ENCODE results near the gene KCTD1. TPM values are rescaled to one million over a fixed set of nuclear protein-coding genes. Genes with fewer than 3 reads are reported as not detected.

KCTD1 gene
- total RNA-seq, 1 donor from 2014 or later = 17.1 TPM

DNA sequence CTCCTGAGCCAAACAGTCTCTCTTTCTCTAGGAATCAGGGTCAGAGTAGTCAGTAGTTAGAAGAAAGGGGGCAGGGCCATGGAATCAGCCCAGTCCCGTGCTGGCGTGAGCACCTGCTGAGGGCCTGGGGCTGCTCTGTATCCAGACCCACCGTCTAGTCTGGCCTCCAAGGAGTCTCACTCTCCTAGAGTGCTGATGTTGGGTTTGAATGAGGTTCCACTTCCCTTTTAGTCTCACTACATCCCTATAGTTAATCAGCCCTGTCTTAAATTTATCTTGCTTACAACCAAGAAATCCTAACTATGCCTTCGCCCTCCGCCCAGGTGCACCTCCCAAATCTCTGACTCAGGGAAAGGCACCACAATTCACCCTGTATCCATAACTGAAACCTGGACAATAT is 13.4 kb upstream of the KCTD1 start:
- Histone ChIP-seq H3K27me3 (peaks cover 15% of the 10 kb centered on the region), H3K9ac (no peak overlapping the region), H3K4me1 (peaks cover 7% of the 10 kb centered on the region), H3K9me3 (ENCODE audit: low read depth) (no peaks in the 10 kb centered on the region), H3K36me3 (no peaks in the 10 kb centered on the region), H3K79me2 (ENCODE audit: low read depth) (no peaks in the 10 kb centered on the region), H3K4me2 (no peak overlapping the region), H2AFZ (replicated peaks) (no peak overlapping the region), H3K4me3 (no peak overlapping the region), H3K27ac (no peak overlapping the region), H4K20me1 (ENCODE audit: low read depth) (no peaks in the 10 kb centered on the region), H3F3A (ENCODE audit: low read depth) (peaks cover under 1% of the 10 kb centered on the region)
- H3K27ac Mint-ChIP-seq = no peak overlapping the region
- peaks cover 12% of the 10 kb centered on the region for H3K9me3 Mint-ChIP-seq
- H3K4me1 Mint-ChIP-seq = peaks cover 17% of the 10 kb centered on the region
- H3K36me3 Mint-ChIP-seq = peaks cover 23% of the 10 kb centered on the region
- peaks cover 9% of the 10 kb centered on the region for H3K27me3 Mint-ChIP-seq (ENCODE audit: insufficient read depth, low read depth)
- no peak overlapping the region for H3K4me3 Mint-ChIP-seq
- DNase-seq (ENCODE audit: low spot score) = no peak
- TF ChIP-seq, protein P1, sequence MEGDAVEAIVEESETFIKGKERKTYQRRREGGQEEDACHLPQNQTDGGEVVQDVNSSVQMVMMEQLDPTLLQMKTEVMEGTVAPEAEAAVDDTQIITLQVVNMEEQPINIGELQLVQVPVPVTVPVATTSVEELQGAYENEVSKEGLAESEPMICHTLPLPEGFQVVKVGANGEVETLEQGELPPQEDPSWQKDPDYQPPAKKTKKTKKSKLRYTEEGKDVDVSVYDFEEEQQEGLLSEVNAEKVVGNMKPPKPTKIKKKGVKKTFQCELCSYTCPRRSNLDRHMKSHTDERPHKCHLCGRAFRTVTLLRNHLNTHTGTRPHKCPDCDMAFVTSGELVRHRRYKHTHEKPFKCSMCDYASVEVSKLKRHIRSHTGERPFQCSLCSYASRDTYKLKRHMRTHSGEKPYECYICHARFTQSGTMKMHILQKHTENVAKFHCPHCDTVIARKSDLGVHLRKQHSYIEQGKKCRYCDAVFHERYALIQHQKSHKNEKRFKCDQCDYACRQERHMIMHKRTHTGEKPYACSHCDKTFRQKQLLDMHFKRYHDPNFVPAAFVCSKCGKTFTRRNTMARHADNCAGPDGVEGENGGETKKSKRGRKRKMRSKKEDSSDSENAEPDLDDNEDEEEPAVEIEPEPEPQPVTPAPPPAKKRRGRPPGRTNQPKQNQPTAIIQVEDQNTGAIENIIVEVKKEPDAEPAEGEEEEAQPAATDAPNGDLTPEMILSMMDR (IDR thresholded peaks at IDR 0.05) = no peak
- TF ChIP-seq EZH2 (IDR thresholded peaks at IDR 0.05) = no peak
- no peak for TF ChIP-seq EZH2phosphoT487 (IDR thresholded peaks at IDR 0.05)

DNA sequence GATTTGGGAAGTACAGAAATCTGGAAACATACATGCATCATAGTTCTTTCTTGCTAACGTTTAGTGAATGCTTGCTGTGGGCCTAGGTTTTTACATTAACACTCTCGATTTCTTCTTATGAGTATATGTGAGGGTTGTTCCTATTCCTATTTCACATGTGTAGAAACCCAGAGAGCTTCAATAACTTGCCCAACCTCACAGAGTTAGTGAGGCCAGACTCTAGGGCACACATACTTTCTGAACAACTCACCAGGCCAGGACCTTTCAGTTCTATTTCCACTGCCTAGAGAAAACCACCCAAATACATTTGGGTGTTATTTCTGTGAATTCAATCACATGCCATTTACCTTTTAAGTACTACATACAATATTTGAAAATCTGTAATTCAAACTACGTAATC is 8.2 kb upstream of the KCTD1 start:
- Histone ChIP-seq H2AFZ (replicated peaks) (no peak overlapping the region), H3K27me3 (peaks cover 39% of the 10 kb centered on the region), H4K20me1 (ENCODE audit: low read depth) (peaks cover 9% of the 10 kb centered on the region), H3K9me3 (ENCODE audit: low read depth) (no peaks in the 10 kb centered on the region), H3K4me2 (no peak overlapping the region), H3K79me2 (ENCODE audit: low read depth) (no peaks in the 10 kb centered on the region), H3K27ac (no peak overlapping the region), H3K4me1 (peaks cover 4% of the 10 kb centered on the region), H3F3A (ENCODE audit: low read depth) (peaks cover 6% of the 10 kb centered on the region), H3K4me3 (no peak overlapping the region), H3K36me3 (no peaks in the 10 kb centered on the region), H3K9ac (no peak overlapping the region)
- Mint-ChIP-seq H3K4me3 (no peak overlapping the region), H3K36me3 (no peaks in the 10 kb centered on the region), H3K27me3 (ENCODE audit: insufficient read depth, low read depth) (peaks cover 15% of the 10 kb centered on the region), H3K27ac (no peak overlapping the region), H3K4me1 (peaks cover 14% of the 10 kb centered on the region), H3K9me3 (no peaks in the 10 kb centered on the region)
- DNase-seq (ENCODE audit: low spot score) = no peak
- TF ChIP-seq EZH2phosphoT487 (IDR thresholded peaks at IDR 0.05) (no peak), EZH2 (IDR thresholded peaks at IDR 0.05) (no peak)
- TF ChIP-seq, protein P1 (IDR thresholded peaks at IDR 0.05) = no peak

GRCh38 chr18:26555804-26556553 is 7.6 kb upstream of the KCTD1 start:
- Histone ChIP-seq H3K4me3 (no peak overlapping the region), H3K9ac (no peak overlapping the region), H3K4me1 (peaks cover 10% of the 10 kb centered on the region), H3K36me3 (no peaks in the 10 kb centered on the region), H3K79me2 (ENCODE audit: low read depth) (no peaks in the 10 kb centered on the region), H4K20me1 (ENCODE audit: low read depth) (peaks cover 13% of the 10 kb centered on the region), H3K9me3 (ENCODE audit: low read depth) (no peaks in the 10 kb centered on the region), H3K27me3 (peaks cover 45% of the 10 kb centered on the region), H3F3A (ENCODE audit: low read depth) (peaks cover 6% of the 10 kb centered on the region), H3K4me2 (no peak overlapping the region), H3K27ac (no peak overlapping the region), H2AFZ (replicated peaks) (no peak overlapping the region)
- DNase-seq (ENCODE audit: low spot score) = peak; percentile 27
- Mint-ChIP-seq H3K4me1 (peaks cover 18% of the 10 kb centered on the region), H3K36me3 (no peaks in the 10 kb centered on the region), H3K27me3 (ENCODE audit: insufficient read depth, low read depth) (peaks cover 20% of the 10 kb centered on the region), H3K9me3 (no peaks in the 10 kb centered on the region), H3K27ac (no peak overlapping the region), H3K4me3 (no peak overlapping the region)
- no peak for TF ChIP-seq EZH2phosphoT487 (IDR thresholded peaks at IDR 0.05)
- TF ChIP-seq, protein P1 (IDR thresholded peaks at IDR 0.05) = no peak
- no peak for TF ChIP-seq EZH2 (IDR thresholded peaks at IDR 0.05)

All from neural progenitor cell (in vitro differentiated cells).